ENCODE data around the gene MSLN. TPM values are rescaled to one million over a fixed set of nuclear protein-coding genes. Genes with fewer than 3 reads are reported as not detected.

The MSLN gene
- total RNA-seq, 2 experiments from 2014 or later = not detected

GRCh38 chr16:778909-779527, 18.5 kb downstream of the MSLN start:
- TF ChIP-seq CTCF (IDR thresholded peaks at IDR 0.05) = no peak
- DNase-seq (no peak), ATAC-seq (no peak)
- intact Hi-C loops (cut with micrococcal nuclease) = no loop called here
- CTCF ChIA-PET = no interaction called here
- H3K9me3 Mint-ChIP-seq = no peaks in the 10 kb centered on the region
- POLR2A ChIA-PET = no interaction called here
- no peaks in the 10 kb centered on the region for H3K36me3 Mint-ChIP-seq (ENCODE audit: low read depth)
- H3K27ac Mint-ChIP-seq = no peak overlapping the region
- H3K4me1 Mint-ChIP-seq (ENCODE audit: low read depth) = no peaks in the 10 kb centered on the region
- no peak overlapping the region for H3K4me3 Mint-ChIP-seq
- H3K27me3 Mint-ChIP-seq = peaks cover 4% of the 10 kb centered on the region

GRCh38 chr16:779561-779960, 19.0 kb downstream of the MSLN start:
- intact Hi-C loops (cut with micrococcal nuclease) = no loop called here
- ChIA-PET CTCF (no interaction called here), POLR2A (no interaction called here)
- no peak for ATAC-seq
- Mint-ChIP-seq H3K27ac (no peak overlapping the region), H3K4me1 (ENCODE audit: low read depth) (no peaks in the 10 kb centered on the region), H3K27me3 (peaks cover 4% of the 10 kb centered on the region), H3K36me3 (ENCODE audit: low read depth) (no peaks in the 10 kb centered on the region), H3K4me3 (no peak overlapping the region), H3K9me3 (no peaks in the 10 kb centered on the region)
- no peak for DNase-seq
- no peak for TF ChIP-seq CTCF (IDR thresholded peaks at IDR 0.05)

- Mint-ChIP-seq H3K4me3 (no peak overlapping the region), H3K9me3 (no peaks in the 10 kb centered on the region), H3K4me1 (ENCODE audit: low read depth) (no peaks in the 10 kb centered on the region), H3K36me3 (ENCODE audit: low read depth) (peaks cover 4% of the 10 kb centered on the region), H3K27me3 (peaks cover 4% of the 10 kb centered on the region), H3K27ac (no peak overlapping the region)
- TF ChIP-seq CTCF (IDR thresholded peaks at IDR 0.05) = no peak
- intact Hi-C loops (cut with micrococcal nuclease) = no loop called here
- ChIA-PET POLR2A (no interaction called here), CTCF (no interaction called here)
- ATAC-seq (no peak), DNase-seq (no peak)
Measured at GRCh38 chr16:780296-780695, 19.8 kb downstream of the MSLN start.

- H3K9me3 Mint-ChIP-seq = no peaks in the 10 kb centered on the region
- POLR2A ChIA-PET = no interaction called here
- H3K4me3 Mint-ChIP-seq = no peak overlapping the region
- H3K36me3 Mint-ChIP-seq (ENCODE audit: low read depth) = peaks cover 5% of the 10 kb centered on the region
- CTCF ChIA-PET = interaction anchor here (7.7 kb wide), 1 partner anchor 68 kb away, joined by 149 read pairs; the partner anchor contains the start of gene METRN
- no peak overlapping the region for H3K27ac Mint-ChIP-seq
- H3K4me1 Mint-ChIP-seq (ENCODE audit: low read depth) = no peaks in the 10 kb centered on the region
- peaks cover 4% of the 10 kb centered on the region for H3K27me3 Mint-ChIP-seq
- no peak for TF ChIP-seq CTCF (IDR thresholded peaks at IDR 0.05)
- ATAC-seq (no peak), DNase-seq (no peak)
- intact Hi-C loops (cut with micrococcal nuclease) = no loop called here
Measured at GRCh38 chr16:781346-782010, 20.9 kb downstream of the MSLN start.

- Mint-ChIP-seq H3K4me3 (no peak overlapping the region), H3K4me1 (ENCODE audit: low read depth) (peaks cover 2% of the 10 kb centered on the region), H3K36me3 (ENCODE audit: low read depth) (peaks cover 9% of the 10 kb centered on the region), H3K9me3 (no peaks in the 10 kb centered on the region), H3K27me3 (peaks cover 3% of the 10 kb centered on the region), H3K27ac (no peak overlapping the region)
- DNase-seq (no peak), ATAC-seq (no peak)
- ChIA-PET POLR2A (interaction anchor here (1.4 kb wide), 1 partner anchor 19 kb away, joined by 3 read pairs; no protein-coding TSS in a partner anchor), CTCF (interaction anchor here (4.3 to 7.7 kb wide), 2 partner anchors 37 to 69 kb away, joined by 20 to 149 read pairs; partner anchors contain the start of gene METRN)
- intact Hi-C loops (cut with micrococcal nuclease) = no loop called here
- no peak for TF ChIP-seq CTCF (IDR thresholded peaks at IDR 0.05)
Measured at GRCh38 chr16:782258-782657, 21.7 kb downstream of the MSLN start.
